Activated naive CD8-positive, alpha-beta T cell treated with anti-CD3 and anti-CD28 coated beads, Interleukin-2, amount 50 U/mL, for 24 hours (primary cell): ENCODE results near the gene ATG2B.
A peak's percentile ranks its signal among the peaks of the same experiment; 100 is the strongest.

Experiments used
- ATAC-seq: fragments of 150-1000 bp; cut with Tn5 transposase; one replicate; pipeline ENCODE4 v1.10.0; 2021
- DNase-seq: peaks from one replicate; pipeline ENCODE4 v3.0.0; 2021
- H3K27ac Mint-ChIP-seq: one replicate; pipeline ENCODE4 v1.8.0; 2021; ENCODE audit warnings: mild to moderate bottlenecking, mixed read lengths
- H3K27me3 Mint-ChIP-seq: one replicate; pipeline ENCODE4 v1.8.0; 2021; ENCODE audit warnings: mixed read lengths
- H3K36me3 Mint-ChIP-seq: one replicate; pipeline ENCODE4 v1.8.0; 2021; ENCODE audit warnings: low read depth, mixed read lengths
- H3K4me1 Mint-ChIP-seq: one replicate; pipeline ENCODE4 v1.8.0; 2021; ENCODE audit warnings: mixed read lengths
- H3K4me3 Mint-ChIP-seq: one replicate; pipeline ENCODE4 v1.8.0; 2021; ENCODE audit warnings: mild to moderate bottlenecking, moderate library complexity, mixed read lengths
- H3K9me3 Mint-ChIP-seq: one replicate; pipeline ENCODE4 v1.8.0; 2021; ENCODE audit warnings: mixed read lengths

The ATG2B gene

GRCh38 chr14:96362965-96363750 lies at the start of gene ATG2B, which contains the start of gene GSKIP:
TSS of gene ATG2B (minus strand) at chr14:96363341. CDS start at chr14:96362976, 365 bp downstream.
TSS of gene GSKIP (plus strand) at chr14:96363526. CDS start at chr14:96382248, 18,722 bp downstream.
- H3K9me3 Mint-ChIP-seq: no peaks in the 10 kb centered on the region
- peaks cover 57% of the 10 kb centered on the region for H3K4me1 Mint-ChIP-seq
- no peaks in the 10 kb centered on the region for H3K27me3 Mint-ChIP-seq
- H3K27ac Mint-ChIP-seq: peak within 1 kb of the TSS; percentile 99
- H3K4me3 Mint-ChIP-seq: peak within 1 kb of the TSS; percentile 87
- peaks cover 9% of the 10 kb centered on the region for H3K36me3 Mint-ChIP-seq
- ATAC-seq (peak; percentile 83), DNase-seq (peak; percentile 98)

GRCh38 chr14:96410119-96410518 lies 47.0 kb upstream of the ATG2B start:
- Mint-ChIP-seq H3K4me1 (peaks cover 2% of the 10 kb centered on the region), H3K9me3 (no peaks in the 10 kb centered on the region), H3K36me3 (no peaks in the 10 kb centered on the region), H3K27me3 (peaks cover 2% of the 10 kb centered on the region), H3K4me3 (no peak overlapping the region), H3K27ac (no peak overlapping the region)
- ATAC-seq: no peak
- no peak for DNase-seq

GRCh38 chr14:96409701-96410100 lies 46.6 kb upstream of the ATG2B start:
- peaks cover 2% of the 10 kb centered on the region for H3K4me1 Mint-ChIP-seq
- no peak overlapping the region for H3K4me3 Mint-ChIP-seq
- H3K27ac Mint-ChIP-seq: no peak overlapping the region
- DNase-seq (no peak), ATAC-seq (no peak)
- H3K9me3 Mint-ChIP-seq: no peaks in the 10 kb centered on the region
- H3K27me3 Mint-ChIP-seq: peaks cover 2% of the 10 kb centered on the region
- no peaks in the 10 kb centered on the region for H3K36me3 Mint-ChIP-seq

- Mint-ChIP-seq H3K4me1 (peaks cover 2% of the 10 kb centered on the region), H3K4me3 (no peak overlapping the region), H3K9me3 (no peaks in the 10 kb centered on the region), H3K27me3 (peaks cover 2% of the 10 kb centered on the region), H3K27ac (no peak overlapping the region), H3K36me3 (no peaks in the 10 kb centered on the region)
- DNase-seq (no peak), ATAC-seq (no peak)
Measured at GRCh38 chr14:96408608-96409007, 45.5 kb upstream of the ATG2B start.

GRCh38 chr14:96407935-96408570 lies 44.9 kb upstream of the ATG2B start:
- Mint-ChIP-seq H3K4me3 (no peak overlapping the region), H3K27me3 (no peaks in the 10 kb centered on the region), H3K9me3 (no peaks in the 10 kb centered on the region), H3K27ac (no peak overlapping the region), H3K4me1 (peaks cover 2% of the 10 kb centered on the region), H3K36me3 (no peaks in the 10 kb centered on the region)
- ATAC-seq: no peak
- no peak for DNase-seq

GRCh38 chr14:96405677-96406076 lies 42.5 kb upstream of the ATG2B start:
- no peaks in the 10 kb centered on the region for H3K36me3 Mint-ChIP-seq
- peaks cover 2% of the 10 kb centered on the region for H3K4me1 Mint-ChIP-seq
- DNase-seq (no peak), ATAC-seq (no peak)
- peak overlapping the region; percentile 2 for H3K27ac Mint-ChIP-seq
- H3K9me3 Mint-ChIP-seq: no peaks in the 10 kb centered on the region
- no peak overlapping the region for H3K4me3 Mint-ChIP-seq
- no peaks in the 10 kb centered on the region for H3K27me3 Mint-ChIP-seq

- H3K27me3 Mint-ChIP-seq: peaks cover 4% of the 10 kb centered on the region
- no peak overlapping the region for H3K27ac Mint-ChIP-seq
- no peaks in the 10 kb centered on the region for H3K36me3 Mint-ChIP-seq
- H3K4me1 Mint-ChIP-seq: peaks cover 2% of the 10 kb centered on the region
- DNase-seq (no peak), ATAC-seq (no peak)
- no peak overlapping the region for H3K4me3 Mint-ChIP-seq
- no peaks in the 10 kb centered on the region for H3K9me3 Mint-ChIP-seq
Measured at GRCh38 chr14:96403409-96403808, 40.3 kb upstream of the ATG2B start.

GRCh38 chr14:96400495-96400894 lies 37.4 kb upstream of the ATG2B start:
- peaks cover 4% of the 10 kb centered on the region for H3K27me3 Mint-ChIP-seq
- H3K9me3 Mint-ChIP-seq: no peaks in the 10 kb centered on the region
- ATAC-seq (no peak), DNase-seq (no peak)
- no peak overlapping the region for H3K27ac Mint-ChIP-seq
- no peaks in the 10 kb centered on the region for H3K4me1 Mint-ChIP-seq
- H3K36me3 Mint-ChIP-seq: no peaks in the 10 kb centered on the region
- H3K4me3 Mint-ChIP-seq: no peak overlapping the region

- Mint-ChIP-seq H3K27me3 (peaks cover 8% of the 10 kb centered on the region), H3K9me3 (no peaks in the 10 kb centered on the region), H3K4me1 (no peaks in the 10 kb centered on the region), H3K4me3 (no peak overlapping the region), H3K36me3 (no peaks in the 10 kb centered on the region), H3K27ac (no peak overlapping the region)
- no peak for DNase-seq
- no peak for ATAC-seq
Measured at GRCh38 chr14:96399405-96399804, 36.3 kb upstream of the ATG2B start.

GRCh38 chr14:96398921-96399320 lies 35.8 kb upstream of the ATG2B start:
- H3K9me3 Mint-ChIP-seq: no peaks in the 10 kb centered on the region
- H3K27me3 Mint-ChIP-seq: peaks cover 8% of the 10 kb centered on the region

GRCh38 chr14:96398432-96398831 lies 35.3 kb upstream of the ATG2B start:
- H3K4me3 Mint-ChIP-seq: no peak overlapping the region
- no peak overlapping the region for H3K27ac Mint-ChIP-seq
- H3K4me1 Mint-ChIP-seq: no peaks in the 10 kb centered on the region
- no peaks in the 10 kb centered on the region for H3K36me3 Mint-ChIP-seq
- H3K27me3 Mint-ChIP-seq: peaks cover 8% of the 10 kb centered on the region
- no peak for DNase-seq
- ATAC-seq: no peak
- no peaks in the 10 kb centered on the region for H3K9me3 Mint-ChIP-seq

More at GRCh38 chr14:96398921-96399320, 35.8 kb upstream of the ATG2B start:
- ATAC-seq: no peak
- no peaks in the 10 kb centered on the region for H3K4me1 Mint-ChIP-seq
- H3K36me3 Mint-ChIP-seq: no peaks in the 10 kb centered on the region
- DNase-seq: no peak
- H3K4me3 Mint-ChIP-seq: no peak overlapping the region
- no peak overlapping the region for H3K27ac Mint-ChIP-seq

- Mint-ChIP-seq H3K27ac (no peak overlapping the region), H3K27me3 (peaks cover 6% of the 10 kb centered on the region), H3K36me3 (no peaks in the 10 kb centered on the region), H3K4me3 (no peak overlapping the region), H3K9me3 (no peaks in the 10 kb centered on the region), H3K4me1 (peaks cover 11% of the 10 kb centered on the region)
- DNase-seq: no peak
- no peak for ATAC-seq
Measured at GRCh38 chr14:96394047-96394815, 31.1 kb upstream of the ATG2B start.

- peaks cover 11% of the 10 kb centered on the region for H3K4me1 Mint-ChIP-seq
- H3K27ac Mint-ChIP-seq: peak overlapping the region; percentile 37
- H3K27me3 Mint-ChIP-seq: peaks cover 6% of the 10 kb centered on the region
- H3K4me3 Mint-ChIP-seq: peak overlapping the region; percentile 70
- H3K36me3 Mint-ChIP-seq: no peaks in the 10 kb centered on the region
- no peaks in the 10 kb centered on the region for H3K9me3 Mint-ChIP-seq
- no peak for ATAC-seq
- DNase-seq: no peak
Measured at GRCh38 chr14:96393071-96393691, 30.0 kb upstream of the ATG2B start.
